ENCODE data around the gene MPHOSPH6. TPM values are rescaled to one million over a fixed set of nuclear protein-coding genes. Genes with fewer than 3 reads are reported as not detected.
"Not testable (repeated sequence)": the region's sequence is repeated elsewhere in the genome, so short reads cannot be mapped to it uniquely, and the experiment has no call there.

Gene MPHOSPH6
- total RNA-seq, 1 donor: 32.7 TPM

GRCh38 chr16:82146957-82147356 is 23.1 kb downstream of the MPHOSPH6 start:
- no peak for TF ChIP-seq CTCF (IDR thresholded peaks at IDR 0.05; ENCODE audit: insufficient read depth, low read length)
- no peak for DNase-seq (ENCODE audit: low read depth)
- H3K4me3 ChIP-seq (ENCODE audit: low read depth, low read length): no peak overlapping the region

GRCh38 chr16:82146556-82146955 is 23.5 kb downstream of the MPHOSPH6 start:
- H3K4me3 ChIP-seq (ENCODE audit: low read depth, low read length): no peak overlapping the region
- TF ChIP-seq CTCF (IDR thresholded peaks at IDR 0.05; ENCODE audit: insufficient read depth, low read length): no peak
- DNase-seq (ENCODE audit: low read depth): no peak

GRCh38 chr16:82139286-82139571 is 30.8 kb downstream of the MPHOSPH6 start:
- H3K4me3 ChIP-seq (ENCODE audit: low read depth, low read length); DNase-seq (ENCODE audit: low read depth): not testable (repeated sequence)

- no peak for TF ChIP-seq CTCF (IDR thresholded peaks at IDR 0.05; ENCODE audit: insufficient read depth, low read length)
- DNase-seq (ENCODE audit: low read depth): no peak
- no peak overlapping the region for H3K4me3 ChIP-seq (ENCODE audit: low read depth, low read length)
Measured at GRCh38 chr16:82138478-82139285, 31.3 kb downstream of the MPHOSPH6 start.

GRCh38 chr16:82137822-82138167 is 32.2 kb downstream of the MPHOSPH6 start:
- no peak for TF ChIP-seq CTCF (IDR thresholded peaks at IDR 0.05; ENCODE audit: insufficient read depth, low read length)
- DNase-seq (ENCODE audit: low read depth): peak; percentile 11

GRCh38 chr16:82136956-82137821 is 32.8 kb downstream of the MPHOSPH6 start:
- no peak overlapping the region for H3K4me3 ChIP-seq (ENCODE audit: low read depth, low read length)
- no peak for TF ChIP-seq CTCF (IDR thresholded peaks at IDR 0.05; ENCODE audit: insufficient read depth, low read length)
- DNase-seq (ENCODE audit: low read depth): peak; percentile 23

More at GRCh38 chr16:82137822-82138167, 32.2 kb downstream of the MPHOSPH6 start:
- no peak overlapping the region for H3K4me3 ChIP-seq (ENCODE audit: low read depth, low read length)

- no peak overlapping the region for H3K4me3 ChIP-seq (ENCODE audit: low read depth, low read length)
- no peak for TF ChIP-seq CTCF (IDR thresholded peaks at IDR 0.05; ENCODE audit: insufficient read depth, low read length)
- no peak for DNase-seq (ENCODE audit: low read depth)
Measured at GRCh38 chr16:82135844-82136243, 34.2 kb downstream of the MPHOSPH6 start.

Measured in fibroblast of the aortic adventitia (primary cell).